ENCODE data around the gene LSR.

Gene LSR

DNA sequence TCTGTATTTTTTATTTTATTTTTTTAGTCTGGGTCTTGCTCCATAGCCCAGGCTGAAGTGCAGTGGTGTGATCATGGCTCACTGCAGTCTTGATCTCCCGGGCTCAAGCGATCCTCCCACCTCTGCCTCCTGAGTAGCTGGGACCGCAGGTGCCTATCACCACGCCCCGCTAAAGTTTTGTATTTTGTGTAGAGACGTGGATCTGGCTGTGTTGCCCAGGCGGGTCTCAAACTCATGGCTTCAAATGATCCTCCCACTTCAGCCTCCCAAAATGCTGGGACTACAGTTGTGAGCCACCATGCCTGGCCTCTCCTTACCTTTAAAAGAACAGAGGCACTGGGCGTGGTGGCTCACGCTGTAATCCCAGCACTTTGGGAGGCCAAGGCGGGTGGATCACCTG lies 38.9 kb downstream of the LSR start:
- DNase-seq (ENCODE audit: low spot score), result no peak

GRCh38 chr19:35288331-35288730 lies 39.5 kb downstream of the LSR start:
- no peak for DNase-seq (ENCODE audit: low spot score)

DNA sequence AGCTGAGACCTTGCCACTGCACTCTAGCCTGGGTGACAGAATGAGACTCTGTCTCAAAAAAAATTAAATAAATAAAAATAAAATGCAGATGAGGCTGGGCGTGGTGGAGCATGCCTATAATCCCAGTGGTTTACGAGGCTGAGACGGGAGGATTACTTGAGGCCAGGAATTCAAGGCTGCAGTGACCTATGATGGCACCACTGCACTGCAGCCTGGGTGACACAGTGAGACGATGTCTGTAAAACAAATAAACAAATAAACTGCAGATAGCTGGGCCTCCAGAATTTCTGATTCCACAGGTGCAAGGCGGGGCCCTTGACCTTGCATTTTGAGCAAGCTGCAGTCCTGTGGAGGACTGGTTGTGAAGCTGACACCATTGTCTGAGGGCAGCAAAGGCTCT lies 40.1 kb downstream of the LSR start:
- DNase-seq (ENCODE audit: low spot score), result no peak

- peak; percentile 93 for DNase-seq (ENCODE audit: low spot score)
These were observed 41.8 kb downstream of the LSR start for GRCh38 chr19:35290381-35291127.

GRCh38 chr19:35291259-35291658 lies 42.5 kb downstream of the LSR start:
- DNase-seq (ENCODE audit: low spot score), result no peak

GRCh38 chr19:35291916-35292315 lies 43.1 kb downstream of the LSR start, which contains the start of gene MAG:
Gene MAG, plus strand, starts transcription at chr19:35292161. Its CDS starts 3,248 bp downstream, at chr19:35295409.
- DNase-seq (ENCODE audit: low spot score), result peak; percentile 97

- DNase-seq (ENCODE audit: low spot score), result no peak
These were observed 43.9 kb downstream of the LSR start for GRCh38 chr19:35292421-35293362.

DNA sequence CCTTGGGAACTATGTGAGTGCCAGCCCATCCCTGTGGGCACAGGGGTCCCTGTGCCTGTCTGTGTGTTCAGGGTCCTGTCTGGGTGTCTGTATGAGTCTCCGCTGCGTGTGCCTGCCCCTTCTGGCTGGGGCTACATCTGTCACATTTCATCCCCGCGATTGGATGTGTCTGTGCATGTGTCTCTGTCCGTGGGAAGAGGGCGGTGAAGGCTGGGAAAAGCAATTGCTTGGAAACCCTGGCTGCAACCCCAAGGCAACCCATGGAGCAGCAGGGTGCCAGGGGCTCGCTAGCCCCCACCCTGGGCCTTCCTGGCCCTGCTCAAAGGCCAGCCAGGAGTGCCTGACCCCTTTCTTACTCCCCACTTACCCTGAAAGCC lies 44.5 kb downstream of the LSR start:
- peak; percentile 81 for DNase-seq (ENCODE audit: low spot score)

GRCh38 chr19:35293808-35294207 lies 45.0 kb downstream of the LSR start:
- DNase-seq (ENCODE audit: low spot score), result no peak

GRCh38 chr19:35294328-35294727 lies 45.5 kb downstream of the LSR start:
- DNase-seq (ENCODE audit: low spot score), result no peak

- no peak for DNase-seq (ENCODE audit: low spot score)
These were observed 46.3 kb downstream of the LSR start for GRCh38 chr19:35294859-35295791.

DNA sequence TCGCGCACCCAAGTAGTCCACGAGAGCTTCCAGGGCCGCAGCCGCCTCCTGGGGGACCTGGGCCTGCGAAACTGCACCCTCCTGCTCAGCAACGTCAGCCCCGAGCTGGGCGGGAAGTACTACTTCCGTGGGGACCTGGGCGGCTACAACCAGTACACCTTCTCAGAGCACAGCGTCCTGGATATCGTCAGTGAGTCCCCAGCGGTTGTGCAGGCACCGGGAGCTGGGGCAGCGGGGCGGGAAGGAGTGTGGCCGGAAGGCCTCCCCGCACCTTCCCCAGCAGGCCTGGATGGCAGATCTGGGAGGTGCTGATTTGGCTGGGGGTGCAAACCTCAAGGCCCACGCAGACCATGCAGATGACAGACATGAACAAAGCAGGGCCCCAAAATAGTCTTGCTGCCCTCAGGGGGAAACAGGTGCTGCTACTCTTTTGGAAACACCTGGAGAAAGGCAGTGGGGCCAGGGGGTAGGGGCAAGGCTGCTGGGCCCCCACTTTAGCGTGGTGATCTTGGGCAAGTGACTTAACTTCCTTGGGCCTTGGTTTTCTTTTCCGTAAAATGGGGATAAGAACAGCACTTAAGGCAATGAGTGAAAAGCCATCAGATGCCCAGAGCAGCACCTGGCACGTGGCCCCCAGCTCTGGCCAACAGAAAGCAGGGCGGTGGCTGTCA lies 47.1 kb downstream of the LSR start:
- DNase-seq (ENCODE audit: low spot score), result no peak

DNA sequence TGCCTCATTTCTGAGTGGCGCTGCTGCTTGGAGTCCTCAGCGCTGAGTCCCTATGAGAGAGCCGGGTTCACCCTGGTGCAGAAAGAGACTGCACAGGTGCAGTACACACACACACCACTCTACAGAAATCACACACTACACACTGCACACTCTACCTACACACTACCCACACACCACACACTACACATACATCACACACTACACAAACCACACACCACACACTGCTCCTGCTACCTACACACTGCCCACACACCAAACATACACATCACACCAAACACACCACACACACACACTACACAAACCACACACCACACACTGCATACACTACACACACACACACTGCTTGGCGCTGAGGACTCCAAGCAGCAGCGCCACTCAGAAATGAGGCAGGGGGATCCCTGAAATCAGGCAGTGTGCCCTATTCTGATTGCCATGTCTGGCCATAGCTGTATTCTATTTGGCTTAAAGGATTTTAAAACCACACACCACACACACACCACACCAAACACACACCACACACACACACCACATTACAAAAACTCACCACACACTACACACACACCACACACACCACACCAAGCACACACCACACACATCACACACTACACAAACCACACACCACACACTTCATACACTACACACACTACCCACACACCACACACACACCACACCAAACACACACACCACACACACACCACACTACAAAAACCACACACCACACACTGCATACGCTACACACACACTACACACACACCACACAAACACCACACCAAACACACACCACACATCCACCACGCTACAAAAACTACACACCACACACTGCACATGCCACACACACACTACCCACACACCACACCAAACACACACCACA lies 48.1 kb downstream of the LSR start:
- no peak for DNase-seq (ENCODE audit: low spot score)

DNA sequence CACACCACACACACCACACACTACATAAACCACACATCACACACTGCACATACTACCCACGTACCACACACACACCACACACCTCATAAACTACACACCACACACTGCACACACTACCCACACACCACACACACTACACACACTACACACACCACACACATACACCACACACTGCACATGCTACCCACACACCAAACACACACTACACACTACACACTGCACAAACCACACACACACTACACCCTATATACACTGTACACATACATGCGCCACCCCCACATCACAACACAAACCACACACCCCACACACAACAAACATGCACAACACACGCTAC lies 48.7 kb downstream of the LSR start:
- DNase-seq (ENCODE audit: low spot score), result no peak

GRCh38 chr19:35297922-35298321 lies 49.1 kb downstream of the LSR start:
- DNase-seq (ENCODE audit: low spot score), result no peak

- DNase-seq (ENCODE audit: low spot score), result no peak
These were observed 49.8 kb downstream of the LSR start for GRCh38 chr19:35298561-35298972.

- DNase-seq (ENCODE audit: low spot score), result peak; percentile 66
These were observed 50.9 kb downstream of the LSR start for GRCh38 chr19:35299523-35300338.

DNA sequence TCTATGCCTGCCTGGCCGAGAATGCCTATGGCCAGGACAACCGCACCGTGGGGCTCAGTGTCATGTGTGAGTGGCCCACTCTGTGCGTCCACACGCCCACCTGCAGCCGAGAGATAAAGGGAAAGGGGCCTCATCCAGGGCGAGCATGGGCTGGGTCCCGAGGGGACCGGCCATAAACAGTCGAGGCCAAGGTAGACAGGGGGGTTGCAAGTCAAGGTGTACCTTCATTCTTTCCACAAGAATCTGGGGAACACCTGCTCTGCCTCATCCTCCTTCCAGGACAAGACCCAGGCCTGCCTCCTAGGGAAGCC lies 51.5 kb downstream of the LSR start:
- no peak for DNase-seq (ENCODE audit: low spot score)

GRCh38 chr19:35301961-35302360 lies 53.2 kb downstream of the LSR start:
- DNase-seq (ENCODE audit: low spot score), result no peak

DNA sequence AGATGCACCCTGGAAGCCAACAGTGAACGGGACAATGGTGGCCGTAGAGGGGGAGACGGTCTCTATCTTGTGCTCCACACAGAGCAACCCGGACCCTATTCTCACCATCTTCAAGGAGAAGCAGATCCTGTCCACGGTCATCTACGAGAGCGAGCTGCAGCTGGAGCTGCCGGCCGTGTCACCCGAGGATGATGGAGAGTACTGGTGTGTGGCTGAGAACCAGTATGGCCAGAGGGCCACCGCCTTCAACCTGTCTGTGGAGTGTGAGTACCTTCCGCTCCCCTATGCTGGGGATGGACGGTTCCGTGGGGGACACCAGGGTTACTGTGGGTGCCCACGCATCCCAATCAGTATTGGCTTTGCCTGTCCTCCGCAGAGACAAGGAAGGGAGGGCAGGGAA lies 53.6 kb downstream of the LSR start:
- no peak for DNase-seq (ENCODE audit: low spot score)
